Esophagus squamous epithelium (tissue), 4 donors: ENCODE measurements around the gene BNC2.

Experiments
- CTCF ChIP-seq, 6 experiments: fragments of 450-650 bp in 4 of 6; fragments of 200-600 bp in 2 of 6; sonication (generic) in 2 of 6; IDR thresholded peaks; one replicate each; pipeline ENCODE4 v1.5.1; 2016 to 2019; ENCODE audit warnings: antibody characterized with exemption in 6 of 6, mild to moderate bottlenecking in 4 of 6, moderate library complexity in 4 of 6
- POLR2A ChIP-seq, 4 donors: fragments of 450-650 bp; IDR thresholded peaks; one replicate each; pipeline ENCODE4 v1.6.1; 2017; ENCODE audit warnings: antibody characterized with exemption in 4 of 4, mild to moderate bottlenecking in 4 of 4, moderate library complexity in 3 of 4

GRCh38 chr9:16418721-16419120, 451.7 kb downstream of the BNC2 start:
- TF ChIP-seq POLR2A (IDR thresholded peaks at IDR 0.05) (no peak), CTCF (IDR thresholded peaks at IDR 0.05) (no peak)
